Measurements from ENCODE around the gene ANKRD53.

Gene ANKRD53

DNA sequence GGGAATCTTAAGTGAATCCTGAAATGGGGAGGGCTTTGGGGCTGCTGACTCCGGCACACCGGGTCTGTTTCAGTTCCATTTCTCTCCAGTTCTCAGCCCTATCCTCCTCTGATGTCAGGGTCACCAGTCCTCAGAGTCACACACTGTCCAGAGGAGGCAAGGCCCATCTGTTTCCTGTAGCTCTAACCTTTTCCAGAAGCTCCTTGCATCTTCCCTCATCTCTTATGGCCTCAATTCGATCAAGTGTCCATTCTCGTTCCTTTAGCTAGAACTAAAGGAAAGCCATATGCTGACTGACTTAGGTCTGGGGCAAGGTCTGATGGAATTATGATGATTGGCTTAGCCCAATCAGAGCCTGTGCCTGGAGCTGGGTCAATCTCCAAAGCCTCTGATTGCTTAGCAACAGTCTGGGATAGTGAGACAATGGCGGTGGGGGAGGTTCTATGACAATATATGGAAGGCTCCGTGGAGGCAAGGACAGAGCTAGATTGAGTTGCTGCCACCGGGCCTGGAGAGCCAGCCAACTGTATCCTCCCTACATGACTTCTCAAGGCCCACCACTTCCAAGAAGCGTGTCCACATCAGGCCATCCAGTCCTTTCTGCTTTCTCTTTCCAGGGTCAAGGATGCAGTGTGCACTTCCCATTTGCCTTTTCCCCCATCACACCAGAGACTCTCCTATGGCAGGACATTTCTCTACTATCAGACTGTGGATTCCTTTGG, 5.2 kb downstream of the ANKRD53 start:
- DNase-seq (ENCODE audit: extremely low spot score) = no peak
- CTCF ChIA-PET = interaction anchor here (1.3 kb wide), 1 partner anchor 13 kb away, joined by 5 read pairs; no protein-coding TSS in a partner anchor
- POLR2A ChIA-PET = no interaction called here
- TF ChIP-seq BHLHE40 (IDR thresholded peaks at IDR 0.05; ENCODE audit: borderline replicate concordance) (no peak), L3MBTL2 (conservative IDR thresholded peaks at IDR 0.05) (no peak), SP1 (IDR thresholded peaks at IDR 0.05) (no peak), ELF4 (IDR thresholded peaks at IDR 0.05) (no peak), TARDBP (IDR thresholded peaks at IDR 0.05) (no peak), FOXM1 (IDR thresholded peaks at IDR 0.05; ENCODE audit: borderline replicate concordance) (no peak), FOXA1 (IDR thresholded peaks at IDR 0.05) (no peak), HDGF (IDR thresholded peaks at IDR 0.05; ENCODE audit: borderline replicate concordance) (no peak), LEF1 (IDR thresholded peaks at IDR 0.05; ENCODE audit: borderline replicate concordance) (no peak), SUZ12 (IDR thresholded peaks at IDR 0.05) (no peak), FOXK2 (IDR thresholded peaks at IDR 0.05) (no peak), ARNT (IDR thresholded peaks at IDR 0.05) (no peak), CTBP1 (IDR thresholded peaks at IDR 0.05; ENCODE audit: borderline replicate concordance) (no peak), ZNF384 (IDR thresholded peaks at IDR 0.05) (no peak), NFRKB (IDR thresholded peaks at IDR 0.05) (no peak)
- TF ChIP-seq, protein P1, sequence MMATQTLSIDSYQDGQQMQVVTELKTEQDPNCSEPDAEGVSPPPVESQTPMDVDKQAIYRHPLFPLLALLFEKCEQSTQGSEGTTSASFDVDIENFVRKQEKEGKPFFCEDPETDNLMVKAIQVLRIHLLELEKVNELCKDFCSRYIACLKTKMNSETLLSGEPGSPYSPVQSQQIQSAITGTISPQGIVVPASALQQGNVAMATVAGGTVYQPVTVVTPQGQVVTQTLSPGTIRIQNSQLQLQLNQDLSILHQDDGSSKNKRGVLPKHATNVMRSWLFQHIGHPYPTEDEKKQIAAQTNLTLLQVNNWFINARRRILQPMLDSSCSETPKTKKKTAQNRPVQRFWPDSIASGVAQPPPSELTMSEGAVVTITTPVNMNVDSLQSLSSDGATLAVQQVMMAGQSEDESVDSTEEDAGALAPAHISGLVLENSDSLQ (IDR thresholded peaks at IDR 0.05) = no peak

DNA sequence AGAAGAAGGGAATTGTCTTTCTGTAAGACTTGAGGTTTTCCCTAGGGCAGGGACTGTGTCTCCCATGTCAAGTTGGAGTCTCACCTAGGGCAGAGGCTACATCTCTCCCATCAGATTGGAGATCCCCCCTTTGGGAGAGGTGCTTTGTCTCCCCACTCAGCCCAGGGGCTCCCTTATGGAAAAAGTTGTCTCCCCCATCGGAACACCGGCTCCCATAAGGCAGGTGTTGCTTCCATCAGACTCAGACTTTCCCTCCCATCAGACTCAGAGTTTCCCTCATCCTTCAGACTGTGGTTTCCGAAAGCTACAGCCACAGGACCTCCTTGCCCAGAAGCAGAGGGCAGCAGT, 5.8 kb downstream of the ANKRD53 start:
- TF ChIP-seq, protein P1 (IDR thresholded peaks at IDR 0.05) = no peak
- TF ChIP-seq NFRKB (IDR thresholded peaks at IDR 0.05) (no peak), SUZ12 (IDR thresholded peaks at IDR 0.05) (no peak), CTBP1 (IDR thresholded peaks at IDR 0.05; ENCODE audit: borderline replicate concordance) (no peak), FOXM1 (IDR thresholded peaks at IDR 0.05; ENCODE audit: borderline replicate concordance) (no peak), SP1 (IDR thresholded peaks at IDR 0.05) (no peak), ELF4 (IDR thresholded peaks at IDR 0.05) (no peak), BHLHE40 (IDR thresholded peaks at IDR 0.05; ENCODE audit: borderline replicate concordance) (no peak), HDGF (IDR thresholded peaks at IDR 0.05; ENCODE audit: borderline replicate concordance) (no peak), ARNT (IDR thresholded peaks at IDR 0.05) (no peak), L3MBTL2 (conservative IDR thresholded peaks at IDR 0.05) (no peak), TARDBP (IDR thresholded peaks at IDR 0.05) (no peak), LEF1 (IDR thresholded peaks at IDR 0.05; ENCODE audit: borderline replicate concordance) (no peak), FOXK2 (IDR thresholded peaks at IDR 0.05) (no peak), FOXA1 (IDR thresholded peaks at IDR 0.05) (no peak), ZNF384 (IDR thresholded peaks at IDR 0.05) (no peak)
- DNase-seq (ENCODE audit: extremely low spot score) = no peak
- ChIA-PET POLR2A (interaction anchor here (1.7 kb wide), 1 partner anchor 17 kb away, joined by 7 read pairs; no protein-coding TSS in a partner anchor), CTCF (interaction anchor here (0.6 to 1.3 kb wide), 5 partner anchors 9 to 1015 kb away, joined by 3 to 7 read pairs (median 4); no protein-coding TSS in a partner anchor)

DNA sequence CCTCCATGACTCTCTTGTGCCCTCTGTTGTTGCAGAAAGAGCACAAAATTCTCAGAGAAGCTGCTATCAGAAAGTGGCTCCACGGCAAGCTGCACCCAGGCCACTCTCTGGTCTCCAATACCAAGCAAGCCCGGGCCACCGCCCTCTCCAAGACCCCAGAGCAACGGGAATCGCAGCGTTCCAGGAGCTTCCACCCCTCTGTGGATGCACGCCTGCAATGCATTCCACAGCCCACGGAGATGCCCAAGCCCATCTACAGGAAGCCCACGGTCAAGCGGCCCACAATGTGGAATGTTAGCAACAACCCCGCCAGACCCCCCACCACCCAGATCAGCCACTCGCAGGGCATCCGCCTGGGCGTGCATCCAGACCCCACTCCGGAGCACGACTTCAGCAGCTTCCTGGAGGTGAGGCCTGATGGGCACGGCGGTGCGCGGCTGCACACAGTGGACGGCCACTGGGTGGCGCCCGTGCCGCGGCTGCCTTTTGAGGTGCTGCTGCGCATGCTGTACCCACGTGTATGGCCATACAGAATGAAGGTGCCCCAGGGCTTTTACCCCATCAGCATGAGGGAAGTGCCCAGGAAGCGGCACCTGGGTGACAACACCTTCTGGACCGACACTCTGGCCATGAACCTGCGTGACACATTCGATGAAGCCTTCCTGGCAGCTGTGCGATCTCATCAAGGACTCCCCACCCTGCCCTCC, 6.3 kb downstream of the ANKRD53 start:
- POLR2A ChIA-PET = interaction anchor here (1.7 kb wide), 1 partner anchor 16 kb away, joined by 7 read pairs; no protein-coding TSS in a partner anchor
- TF ChIP-seq L3MBTL2 (conservative IDR thresholded peaks at IDR 0.05) (no peak), FOXA1 (IDR thresholded peaks at IDR 0.05) (no peak), SUZ12 (IDR thresholded peaks at IDR 0.05) (no peak), ARNT (IDR thresholded peaks at IDR 0.05) (no peak), LEF1 (IDR thresholded peaks at IDR 0.05; ENCODE audit: borderline replicate concordance) (no peak), ELF4 (IDR thresholded peaks at IDR 0.05) (no peak), TARDBP (IDR thresholded peaks at IDR 0.05) (no peak), FOXK2 (IDR thresholded peaks at IDR 0.05) (no peak), HDGF (IDR thresholded peaks at IDR 0.05; ENCODE audit: borderline replicate concordance) (no peak), NFRKB (IDR thresholded peaks at IDR 0.05) (no peak)
- TF ChIP-seq, protein P1 (IDR thresholded peaks at IDR 0.05) = no peak
- CTCF ChIA-PET = interaction anchor here (0.6 to 1.3 kb wide), 5 partner anchors 8 to 1015 kb away, joined by 3 to 7 read pairs (median 4); no protein-coding TSS in a partner anchor
- peak; percentile 55 for DNase-seq (ENCODE audit: extremely low spot score)

DNA sequence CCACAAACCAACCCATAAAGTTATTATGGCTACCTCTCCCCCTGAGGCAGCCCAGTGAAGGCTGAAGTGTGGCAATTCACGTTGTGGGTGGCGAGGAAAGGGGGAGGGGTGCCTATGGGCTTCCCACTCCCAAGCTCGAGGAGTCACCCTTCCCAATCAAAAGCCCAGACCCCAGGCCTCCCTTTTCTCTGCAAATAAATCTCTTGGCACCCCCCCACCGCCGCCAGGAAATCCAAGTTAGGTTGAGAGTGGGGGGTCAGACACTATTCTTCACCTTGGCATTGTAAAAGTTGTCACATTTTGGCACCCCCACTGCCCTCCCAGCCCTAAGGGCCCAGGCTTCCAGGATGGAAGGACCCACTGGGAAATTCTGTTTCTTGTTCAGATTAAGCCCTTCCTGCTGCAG, 6.9 kb downstream of the ANKRD53 start:
- ChIA-PET CTCF (interaction anchor here (1.3 kb wide), 2 partner anchors 16 to 85 kb away, joined by 3 to 7 read pairs; no protein-coding TSS in a partner anchor), POLR2A (interaction anchor here (1.7 kb wide), 1 partner anchor 16 kb away, joined by 7 read pairs; no protein-coding TSS in a partner anchor)
- TF ChIP-seq ELF4 (IDR thresholded peaks at IDR 0.05) = no peak
- TF ChIP-seq SUZ12 (IDR thresholded peaks at IDR 0.05) = no peak
- no peak for DNase-seq (ENCODE audit: extremely low spot score)

DNA sequence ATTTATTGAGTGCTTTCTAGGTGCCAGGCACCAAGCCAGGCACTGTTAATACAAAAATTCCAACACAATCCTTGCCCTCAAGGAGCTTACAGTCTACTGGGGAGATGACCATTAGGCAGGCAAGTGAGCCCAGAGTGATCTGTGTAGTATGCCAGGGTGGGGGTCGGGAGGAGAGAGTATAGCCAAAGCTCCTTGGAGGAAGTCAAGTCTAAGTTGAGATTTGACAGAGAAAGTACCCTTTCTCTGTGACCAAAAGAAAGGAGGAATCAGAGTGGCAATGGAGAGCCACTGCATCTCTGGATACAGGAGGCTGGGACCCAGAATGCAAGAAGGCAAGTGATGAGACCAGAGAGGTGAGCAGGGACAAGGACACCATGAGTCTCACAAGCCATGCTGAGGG, 7.5 kb downstream of the ANKRD53 start:
- TF ChIP-seq BHLHE40 (IDR thresholded peaks at IDR 0.05; ENCODE audit: borderline replicate concordance) (no peak), FOXM1 (IDR thresholded peaks at IDR 0.05; ENCODE audit: borderline replicate concordance) (no peak), NFRKB (IDR thresholded peaks at IDR 0.05) (no peak), SP1 (IDR thresholded peaks at IDR 0.05) (no peak), ELF4 (IDR thresholded peaks at IDR 0.05) (no peak), LEF1 (IDR thresholded peaks at IDR 0.05; ENCODE audit: borderline replicate concordance) (no peak), ARNT (IDR thresholded peaks at IDR 0.05) (no peak), FOXK2 (IDR thresholded peaks at IDR 0.05) (no peak), TARDBP (IDR thresholded peaks at IDR 0.05) (no peak), CTBP1 (IDR thresholded peaks at IDR 0.05; ENCODE audit: borderline replicate concordance) (no peak), L3MBTL2 (conservative IDR thresholded peaks at IDR 0.05) (no peak), SUZ12 (IDR thresholded peaks at IDR 0.05) (no peak)
- TF ChIP-seq, protein P1 (IDR thresholded peaks at IDR 0.05) = no peak
- POLR2A ChIA-PET = interaction anchor here (1.7 kb wide), 1 partner anchor 15 kb away, joined by 7 read pairs; no protein-coding TSS in a partner anchor
- CTCF ChIA-PET = no interaction called here
- no peak for DNase-seq (ENCODE audit: extremely low spot score)
